Measurements from ENCODE around the gene MOSMO. TPM values are rescaled to one million over a fixed set of nuclear protein-coding genes. Genes with fewer than 3 reads are reported as not detected.

Gene MOSMO
- total and polyA plus RNA-seq, 2 donors (not counting 3 experiments of a cell fraction or from before 2014, with no cell fraction given), result 15.9 to 22.0 TPM

DNA sequence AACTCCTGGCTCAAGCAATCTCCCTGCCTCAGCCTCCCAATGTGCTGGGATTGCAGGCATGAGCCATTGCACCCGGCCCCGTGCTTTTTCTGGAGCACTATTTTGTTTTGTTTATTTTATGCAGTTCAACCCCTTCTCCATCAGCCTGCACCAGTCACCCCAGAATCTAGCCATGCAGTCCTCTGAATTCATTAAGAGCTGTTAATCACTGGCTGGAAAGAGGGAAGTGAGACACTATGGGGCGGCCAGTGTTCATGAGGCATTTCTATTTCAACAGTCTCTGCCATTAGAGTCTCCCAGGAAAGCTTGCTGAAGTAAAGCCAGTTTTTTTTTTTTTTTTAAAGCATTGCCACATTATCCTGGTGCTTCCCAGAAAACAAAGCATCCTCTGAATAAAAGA, 86.1 kb downstream of the MOSMO start:
- Histone ChIP-seq H4K20me1 (replicated peaks; ENCODE audit: control insufficient read depth, extremely low read depth, insufficient read depth, low read length) (no peaks in the 10 kb centered on the region), H3K4me1 (ENCODE audit: control insufficient read depth, extremely low read depth, insufficient read depth, low read length) (no peaks in the 10 kb centered on the region), H3K27me3 (ENCODE audit: control insufficient read depth in 2 of 2, insufficient read depth in 2 of 2, low read length in 2 of 2) (peaks cover 0 to 2% of the 10 kb centered on the region in 2 experiments), H3K9ac (replicated peaks; ENCODE audit: extremely low read depth, insufficient read depth, low read length) (no peak overlapping the region), H3K9me1 (replicated peaks; ENCODE audit: control insufficient read depth, extremely low read depth, insufficient read depth, low read length) (no peaks in the 10 kb centered on the region), H3K36me3 (ENCODE audit: control insufficient read depth in 2 of 2, extremely low read depth in 1 of 2, insufficient read depth in 2 of 2, low read length in 2 of 2) (no peaks in the 10 kb centered on the region), H3K27ac (ENCODE audit: insufficient read depth, low read depth, low read length) (no peak overlapping the region), H2AFZ (ENCODE audit: low read depth, low read length) (no peak overlapping the region), H3K79me2 (ENCODE audit: control insufficient read depth, insufficient read depth, low read length) (no peaks in the 10 kb centered on the region), H3K4me2 (ENCODE audit: insufficient read depth, low read length) (no peak overlapping the region), H3K9me3 (replicated peaks; ENCODE audit: control insufficient read depth, insufficient read depth, low read length) (no peaks in the 10 kb centered on the region), H3K4me3 (replicated peaks in 1 of 3; ENCODE audit: insufficient read depth in 1 of 3, low read depth in 1 of 3, low read length in 3 of 3) (no peak overlapping the region)
- intact Hi-C loops (cut with micrococcal nuclease), result no loop called here
- ChIA-PET CTCF (interaction anchor here (3.7 kb wide), 1 partner anchor 16 kb away, joined by 30 read pairs; no protein-coding TSS in a partner anchor), POLR2A (no interaction called here)
- dilution Hi-C loops (cut with MboI; ENCODE audit: extremely low pct_ligation_motif_present, low sequenced_read_pairs), result no loop called here
- no peak for TF ChIP-seq POLR2AphosphoS5 (IDR thresholded peaks at IDR 0.05; ENCODE audit: insufficient read depth, low read depth, low read length)
- no peak for FAIRE-seq
- no TSS peak for BruUV-seq (replicated peaks)
- DNase-seq (ENCODE audit: low read depth, low spot score), result no peak

DNA sequence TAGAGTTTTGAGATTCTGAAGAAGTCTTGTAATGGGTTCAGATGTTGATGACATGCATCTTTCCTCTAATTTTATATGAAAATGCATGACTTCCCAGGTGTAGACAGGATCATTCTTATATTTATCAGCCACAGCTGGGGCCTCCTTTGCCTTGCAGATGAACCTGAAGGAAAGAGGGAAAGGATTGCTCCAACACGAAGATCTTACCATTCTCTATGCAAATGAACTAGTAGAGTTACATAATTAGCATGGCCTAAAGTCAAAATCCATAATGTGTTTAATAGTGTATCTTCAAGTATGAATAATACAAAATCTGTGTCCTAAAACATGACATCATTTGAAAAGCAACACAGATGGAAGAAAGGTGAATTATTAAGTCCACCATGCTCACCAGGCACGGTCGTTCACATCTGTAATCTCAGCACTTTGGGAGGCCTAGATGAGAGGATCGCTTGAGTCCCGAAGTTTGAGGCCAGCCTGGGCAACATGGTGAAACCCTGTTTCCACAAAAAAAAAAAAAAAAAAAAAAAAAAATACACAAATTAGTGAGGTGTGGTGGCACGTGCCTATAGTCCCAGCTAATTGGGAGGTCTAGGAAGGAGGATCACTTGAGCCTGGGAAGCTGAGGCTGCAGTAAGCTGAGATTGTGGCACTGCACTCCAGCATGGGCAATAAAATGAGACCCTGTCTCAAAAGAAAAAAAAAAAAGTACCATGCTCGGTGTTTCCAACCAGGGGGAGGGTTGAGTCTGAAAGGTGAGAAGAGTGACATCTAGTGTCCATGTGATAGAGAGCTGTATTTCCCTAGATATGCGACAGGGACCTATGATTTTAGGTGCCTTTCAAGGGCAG, 90.7 kb downstream of the MOSMO start:
- POLR2A ChIA-PET, result interaction anchor here (1.2 kb wide), 1 partner anchor 99 kb away, joined by 3 read pairs; no protein-coding TSS in a partner anchor
- no TSS peak for BruUV-seq (replicated peaks)
- no peaks in the 10 kb centered on the region for H3K4me1 ChIP-seq (ENCODE audit: control insufficient read depth, extremely low read depth, insufficient read depth, low read length)
- no peaks in the 10 kb centered on the region for H4K20me1 ChIP-seq (replicated peaks; ENCODE audit: control insufficient read depth, extremely low read depth, insufficient read depth, low read length)
- dilution Hi-C loops (cut with MboI; ENCODE audit: extremely low pct_ligation_motif_present, low sequenced_read_pairs), result no loop called here
- DNase-seq (ENCODE audit: low read depth, low spot score), result peak; percentile 55
- CTCF ChIA-PET, result interaction anchor here (0.7 to 5.5 kb wide), 37 partner anchors 8 to 152 kb away, joined by 3 to 100 read pairs (median 5); partner anchors contain the start of genes MOSMO, PDZD9 and UQCRC2
- no peak overlapping the region for H3K9ac ChIP-seq (replicated peaks; ENCODE audit: extremely low read depth, insufficient read depth, low read length)
- TF ChIP-seq, protein P1, sequence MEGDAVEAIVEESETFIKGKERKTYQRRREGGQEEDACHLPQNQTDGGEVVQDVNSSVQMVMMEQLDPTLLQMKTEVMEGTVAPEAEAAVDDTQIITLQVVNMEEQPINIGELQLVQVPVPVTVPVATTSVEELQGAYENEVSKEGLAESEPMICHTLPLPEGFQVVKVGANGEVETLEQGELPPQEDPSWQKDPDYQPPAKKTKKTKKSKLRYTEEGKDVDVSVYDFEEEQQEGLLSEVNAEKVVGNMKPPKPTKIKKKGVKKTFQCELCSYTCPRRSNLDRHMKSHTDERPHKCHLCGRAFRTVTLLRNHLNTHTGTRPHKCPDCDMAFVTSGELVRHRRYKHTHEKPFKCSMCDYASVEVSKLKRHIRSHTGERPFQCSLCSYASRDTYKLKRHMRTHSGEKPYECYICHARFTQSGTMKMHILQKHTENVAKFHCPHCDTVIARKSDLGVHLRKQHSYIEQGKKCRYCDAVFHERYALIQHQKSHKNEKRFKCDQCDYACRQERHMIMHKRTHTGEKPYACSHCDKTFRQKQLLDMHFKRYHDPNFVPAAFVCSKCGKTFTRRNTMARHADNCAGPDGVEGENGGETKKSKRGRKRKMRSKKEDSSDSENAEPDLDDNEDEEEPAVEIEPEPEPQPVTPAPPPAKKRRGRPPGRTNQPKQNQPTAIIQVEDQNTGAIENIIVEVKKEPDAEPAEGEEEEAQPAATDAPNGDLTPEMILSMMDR (IDR thresholded peaks at IDR 0.05; ENCODE audit: extremely low read depth in 1 of 2, insufficient read depth in 1 of 2, low read depth in 1 of 2, low read length in 2 of 2), result peak; percentile 53 to 65
- TF ChIP-seq, protein P2, sequence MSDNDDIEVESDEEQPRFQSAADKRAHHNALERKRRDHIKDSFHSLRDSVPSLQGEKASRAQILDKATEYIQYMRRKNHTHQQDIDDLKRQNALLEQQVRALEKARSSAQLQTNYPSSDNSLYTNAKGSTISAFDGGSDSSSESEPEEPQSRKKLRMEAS (IDR thresholded peaks at IDR 0.05; ENCODE audit: insufficient read depth, insufficient read length), result no peak
- H3K27me3 ChIP-seq (ENCODE audit: control insufficient read depth in 2 of 2, insufficient read depth in 2 of 2, low read length in 2 of 2), result peaks cover 0 to 2% of the 10 kb centered on the region in 2 experiments
- peak; percentile 86 for FAIRE-seq
- H3K9me1 ChIP-seq (replicated peaks; ENCODE audit: control insufficient read depth, extremely low read depth, insufficient read depth, low read length), result no peaks in the 10 kb centered on the region
- no peak overlapping the region for H3K27ac ChIP-seq (ENCODE audit: insufficient read depth, low read depth, low read length)
- no peaks in the 10 kb centered on the region for H3K9me3 ChIP-seq (replicated peaks; ENCODE audit: control insufficient read depth, insufficient read depth, low read length)
- no peak overlapping the region for H3K4me2 ChIP-seq (ENCODE audit: insufficient read depth, low read length)
- intact Hi-C loops (cut with micrococcal nuclease), result loop anchor here (1.0 kb wide), 3 partner anchors 90 to 145 kb away; partner anchors contain the start of genes PDZD9 and UQCRC2
- H3K79me2 ChIP-seq (ENCODE audit: control insufficient read depth, insufficient read depth, low read length), result no peaks in the 10 kb centered on the region
- H2AFZ ChIP-seq (ENCODE audit: low read depth, low read length), result peak overlapping the region; percentile 76
- H3K4me3 ChIP-seq (replicated peaks in 1 of 3; ENCODE audit: insufficient read depth in 1 of 3, low read depth in 1 of 3, low read length in 3 of 3), result no peak overlapping the region
- no peaks in the 10 kb centered on the region for H3K36me3 ChIP-seq (ENCODE audit: control insufficient read depth in 2 of 2, extremely low read depth in 1 of 2, insufficient read depth in 2 of 2, low read length in 2 of 2)

All from endothelial cell of umbilical vein (primary cell).